ENCODE measurements around the gene PDE4D.

DNA sequence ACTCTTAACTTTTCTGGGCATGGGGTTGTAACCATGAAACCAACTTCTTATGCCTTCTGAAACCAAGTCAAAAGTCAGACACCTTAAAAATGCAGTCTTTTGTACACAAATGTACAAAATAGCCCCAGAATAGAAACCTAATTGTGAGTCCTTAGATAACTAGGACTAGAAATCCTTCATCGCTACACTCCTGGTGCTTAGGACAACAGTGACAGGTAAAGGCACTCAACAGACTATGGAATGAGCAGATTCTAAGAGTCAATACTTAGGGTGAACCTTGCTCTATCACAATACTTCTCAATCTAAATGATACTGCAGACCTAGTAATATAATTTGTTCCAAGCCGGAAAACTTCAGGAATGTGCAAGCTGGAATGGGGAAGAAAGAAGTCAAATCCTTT is 163.7 kb downstream of the PDE4D start:
- TF ChIP-seq, protein P1, sequence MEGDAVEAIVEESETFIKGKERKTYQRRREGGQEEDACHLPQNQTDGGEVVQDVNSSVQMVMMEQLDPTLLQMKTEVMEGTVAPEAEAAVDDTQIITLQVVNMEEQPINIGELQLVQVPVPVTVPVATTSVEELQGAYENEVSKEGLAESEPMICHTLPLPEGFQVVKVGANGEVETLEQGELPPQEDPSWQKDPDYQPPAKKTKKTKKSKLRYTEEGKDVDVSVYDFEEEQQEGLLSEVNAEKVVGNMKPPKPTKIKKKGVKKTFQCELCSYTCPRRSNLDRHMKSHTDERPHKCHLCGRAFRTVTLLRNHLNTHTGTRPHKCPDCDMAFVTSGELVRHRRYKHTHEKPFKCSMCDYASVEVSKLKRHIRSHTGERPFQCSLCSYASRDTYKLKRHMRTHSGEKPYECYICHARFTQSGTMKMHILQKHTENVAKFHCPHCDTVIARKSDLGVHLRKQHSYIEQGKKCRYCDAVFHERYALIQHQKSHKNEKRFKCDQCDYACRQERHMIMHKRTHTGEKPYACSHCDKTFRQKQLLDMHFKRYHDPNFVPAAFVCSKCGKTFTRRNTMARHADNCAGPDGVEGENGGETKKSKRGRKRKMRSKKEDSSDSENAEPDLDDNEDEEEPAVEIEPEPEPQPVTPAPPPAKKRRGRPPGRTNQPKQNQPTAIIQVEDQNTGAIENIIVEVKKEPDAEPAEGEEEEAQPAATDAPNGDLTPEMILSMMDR (conservative IDR thresholded peaks at IDR 0.05; ENCODE audit: low read depth, low read length) = no peak
- TF ChIP-seq EZH2 (IDR thresholded peaks at IDR 0.05; ENCODE audit: low read length, unreplicated experiment) = no peak
- TF ChIP-seq EZH2phosphoT487 (IDR thresholded peaks at IDR 0.05; ENCODE audit: borderline replicate concordance, low read length) = no peak
